HepG2 (cell line): Measurements from ENCODE around the gene RNF135. TPM values are rescaled to one million over a fixed set of nuclear protein-coding genes. Genes with fewer than 3 reads are reported as not detected.

ENCODE experiments used
- BRD4 ChIP-seq: sonication (generic); formaldehyde crosslinking; IDR thresholded peaks from 2 replicates; pipeline ENCODE4 v1.4.0; 2020; ENCODE audit warnings: missing genetic modification reagents
- CBX5 ChIP-seq: sonication (generic); formaldehyde crosslinking; IDR thresholded peaks from 2 replicates; pipeline ENCODE4 v1.4.0; 2020; ENCODE audit warnings: missing genetic modification reagents, borderline replicate concordance
- ERF ChIP-seq: IDR thresholded peaks from 2 replicates; pipeline ENCODE4 v1.6.1; 2018; ENCODE audit warnings: missing biosample characterization, missing genetic modification reagents
- ESRRA ChIP-seq: sonication (generic); formaldehyde crosslinking; IDR thresholded peaks from 2 replicates; pipeline ENCODE4 v1.5.1; 2020; ENCODE audit warnings: mild to moderate bottlenecking, low read depth, missing genetic modification reagents
- MED1 ChIP-seq: sonication (generic); formaldehyde crosslinking; IDR thresholded peaks from 2 replicates; pipeline ENCODE4 v1.4.0; 2020; ENCODE audit warnings: missing genetic modification reagents
- MYNN ChIP-seq: sonication (generic); formaldehyde crosslinking; IDR thresholded peaks from 2 replicates; pipeline ENCODE4 v1.4.0; 2020; ENCODE audit warnings: mild to moderate bottlenecking, low read depth, missing genetic modification reagents
- RAD21 ChIP-seq: fragments of 450-650 bp; formaldehyde crosslinking; IDR thresholded peaks from 2 replicates; pipeline ENCODE4 v1.5.0; 2020; ENCODE audit warnings: mild to moderate bottlenecking
- RARG ChIP-seq: sonication (generic); formaldehyde crosslinking; IDR thresholded peaks from 2 replicates; pipeline ENCODE4 v1.4.0; 2020; ENCODE audit warnings: low read depth, mild to moderate bottlenecking, missing genetic modification reagents
- RBFOX2 ChIP-seq: fragments of 200-400 bp; formaldehyde crosslinking; IDR thresholded peaks from 2 replicates; pipeline ENCODE4 v1.6.1; 2017; ENCODE audit warnings: low read depth, mild to moderate bottlenecking, low read length
- RFX1 ChIP-seq: fragments of 450-650 bp; IDR thresholded peaks from 2 replicates; pipeline ENCODE4 v1.6.1; 2017
- RXRA ChIP-seq: sonication (generic); formaldehyde crosslinking; IDR thresholded peaks from 2 replicates; pipeline ENCODE4 v1.5.1; 2020; ENCODE audit warnings: missing genetic modification reagents
- TMF1 ChIP-seq: sonication (generic); formaldehyde crosslinking; IDR thresholded peaks from 2 replicates; pipeline ENCODE4 v1.8.1; 2022; ENCODE audit warnings: low read depth, missing genetic modification reagents
- ZFP90 ChIP-seq: sonication (generic); formaldehyde crosslinking; IDR thresholded peaks from 2 replicates; pipeline ENCODE4 v1.8.0; 2022; ENCODE audit warnings: missing genetic modification reagents, mild to moderate bottlenecking, inconsistent platforms, borderline replicate concordance
- ZKSCAN8 ChIP-seq: IDR thresholded peaks from 2 replicates; pipeline ENCODE4 v1.6.1; 2016; ENCODE audit warnings: borderline replicate concordance, missing genetic modification reagents, missing compliant biosample characterization
- ZNF230 ChIP-seq: sonication (generic); formaldehyde crosslinking; IDR thresholded peaks from 2 replicates; pipeline ENCODE4 v1.4.0; 2020; ENCODE audit warnings: mild to moderate bottlenecking, missing genetic modification reagents
- ZNF333 ChIP-seq: sonication (generic); formaldehyde crosslinking; IDR thresholded peaks from 2 replicates; pipeline ENCODE4 v1.4.0; 2020; ENCODE audit warnings: mild to moderate bottlenecking, missing genetic modification reagents, borderline replicate concordance
- ZNF335 ChIP-seq: sonication (generic); formaldehyde crosslinking; IDR thresholded peaks from 2 replicates; pipeline ENCODE4 v1.4.0; 2020; ENCODE audit warnings: missing genetic modification reagents
- ZNF570 ChIP-seq: sonication (generic); formaldehyde crosslinking; IDR thresholded peaks from 2 replicates; pipeline ENCODE4 v1.4.0; 2020; ENCODE audit warnings: mild to moderate bottlenecking, missing genetic modification reagents, borderline replicate concordance
- ZSCAN12 ChIP-seq: sonication (generic); formaldehyde crosslinking; IDR thresholded peaks from 2 replicates; pipeline ENCODE4 v1.9.0; 2021; ENCODE audit warnings: mild to moderate bottlenecking, missing genetic modification reagents
- ZZZ3 ChIP-seq: sonication (generic); formaldehyde crosslinking; IDR thresholded peaks from 2 replicates; pipeline ENCODE4 v1.4.0; 2020; ENCODE audit warnings: missing genetic modification reagents, mild to moderate bottlenecking, borderline replicate concordance
- polyA plus RNA-seq, 8 experiments: library from polyadenylated mRNA; depleted of rRNA in 3 of 8; stranded (reverse) in 7 of 8; unstranded in 1 of 8; fragments of >200 nt; fragmentation: Illumina TruSeq in 4 of 8; extraction: Trizol in 4 of 8; gene quantifications; 2 replicates each; pipeline versions ENCODE4 v1.2.1 to v1.2.3, GENCODE V29; 2011 to 2016; ENCODE audit warnings: low read depth in 4 of 8, missing spikeins in 1 of 8, mixed read lengths in 1 of 8; ENCODE audit not compliant: insufficient read depth in 1 of 8
- total RNA-seq, 5 experiments: library from RNA; depleted of rRNA; stranded (reverse); fragments of >200 nt; fragmentation: Illumina TruSeq; extraction: Trizol; gene quantifications; 2 replicates each; pipeline ENCODE4 v1.2.3, GENCODE V29; 2016; ENCODE audit warnings: low read depth in 1 of 5
- TF ChIP-seq, protein P1 (sequence below): sonication (generic); formaldehyde crosslinking; IDR thresholded peaks from 2 replicates; pipeline ENCODE4 v1.4.0; 2020; ENCODE audit warnings: missing genetic modification reagents, borderline replicate concordance
- TF ChIP-seq, protein P2 (sequence below): sonication (generic); formaldehyde crosslinking; IDR thresholded peaks from 2 replicates; pipeline ENCODE4 v1.5.0; 2020; ENCODE audit warnings: mild to moderate bottlenecking, low read depth, missing genetic modification reagents, borderline replicate concordance
- TF ChIP-seq, protein P3 (sequence below): IDR thresholded peaks from 2 replicates; pipeline ENCODE4 v1.6.1; 2016; ENCODE audit warnings: low read depth, control low read depth
- TF ChIP-seq, protein P4 (sequence below): sonication (generic); formaldehyde crosslinking; IDR thresholded peaks from 2 replicates; pipeline ENCODE4 v1.4.0; 2020; ENCODE audit warnings: missing genetic modification reagents, borderline replicate concordance

The RNF135 gene
- total and polyA plus RNA-seq, 2 of the 13 experiments (the other 11 are each of a cell fraction or from before 2014, with no cell fraction given), result not detected

DNA sequence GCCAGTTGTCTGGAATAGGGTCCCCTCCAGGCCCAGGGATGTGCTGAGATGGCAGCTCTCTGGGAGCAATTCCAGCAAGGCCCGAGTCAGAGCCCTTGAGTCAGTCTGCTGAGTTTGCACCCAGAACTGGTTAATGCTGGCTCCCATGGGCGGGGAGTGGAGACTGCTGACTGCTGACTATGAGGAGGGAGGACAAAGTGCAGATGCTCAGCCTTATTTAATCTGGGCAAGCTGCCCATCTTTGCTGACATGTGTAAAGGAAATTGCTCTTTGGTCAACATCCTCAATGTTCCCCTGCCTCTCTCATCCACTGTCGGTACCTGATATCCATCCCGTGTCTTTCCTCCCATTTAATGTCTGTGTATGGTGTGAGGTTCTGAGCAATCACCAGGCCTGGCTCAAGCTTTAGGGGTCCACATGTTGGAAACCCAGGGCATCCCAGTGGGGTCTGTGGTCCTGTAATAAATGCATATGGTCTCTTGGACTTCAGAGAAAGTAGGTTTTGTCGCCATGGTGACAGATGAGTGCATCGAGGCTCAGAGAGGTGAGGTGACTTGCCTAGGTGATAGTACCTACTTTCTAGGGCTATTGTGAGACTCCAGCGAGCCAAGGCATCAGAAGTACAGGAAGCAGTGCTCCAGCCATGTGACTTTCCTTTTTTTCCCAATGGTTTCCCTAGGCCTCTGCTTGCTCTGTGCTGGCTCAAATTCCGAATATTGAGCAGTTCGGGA is 20.0 kb upstream of the RNF135 start (continued):
- TF ChIP-seq, protein P1, sequence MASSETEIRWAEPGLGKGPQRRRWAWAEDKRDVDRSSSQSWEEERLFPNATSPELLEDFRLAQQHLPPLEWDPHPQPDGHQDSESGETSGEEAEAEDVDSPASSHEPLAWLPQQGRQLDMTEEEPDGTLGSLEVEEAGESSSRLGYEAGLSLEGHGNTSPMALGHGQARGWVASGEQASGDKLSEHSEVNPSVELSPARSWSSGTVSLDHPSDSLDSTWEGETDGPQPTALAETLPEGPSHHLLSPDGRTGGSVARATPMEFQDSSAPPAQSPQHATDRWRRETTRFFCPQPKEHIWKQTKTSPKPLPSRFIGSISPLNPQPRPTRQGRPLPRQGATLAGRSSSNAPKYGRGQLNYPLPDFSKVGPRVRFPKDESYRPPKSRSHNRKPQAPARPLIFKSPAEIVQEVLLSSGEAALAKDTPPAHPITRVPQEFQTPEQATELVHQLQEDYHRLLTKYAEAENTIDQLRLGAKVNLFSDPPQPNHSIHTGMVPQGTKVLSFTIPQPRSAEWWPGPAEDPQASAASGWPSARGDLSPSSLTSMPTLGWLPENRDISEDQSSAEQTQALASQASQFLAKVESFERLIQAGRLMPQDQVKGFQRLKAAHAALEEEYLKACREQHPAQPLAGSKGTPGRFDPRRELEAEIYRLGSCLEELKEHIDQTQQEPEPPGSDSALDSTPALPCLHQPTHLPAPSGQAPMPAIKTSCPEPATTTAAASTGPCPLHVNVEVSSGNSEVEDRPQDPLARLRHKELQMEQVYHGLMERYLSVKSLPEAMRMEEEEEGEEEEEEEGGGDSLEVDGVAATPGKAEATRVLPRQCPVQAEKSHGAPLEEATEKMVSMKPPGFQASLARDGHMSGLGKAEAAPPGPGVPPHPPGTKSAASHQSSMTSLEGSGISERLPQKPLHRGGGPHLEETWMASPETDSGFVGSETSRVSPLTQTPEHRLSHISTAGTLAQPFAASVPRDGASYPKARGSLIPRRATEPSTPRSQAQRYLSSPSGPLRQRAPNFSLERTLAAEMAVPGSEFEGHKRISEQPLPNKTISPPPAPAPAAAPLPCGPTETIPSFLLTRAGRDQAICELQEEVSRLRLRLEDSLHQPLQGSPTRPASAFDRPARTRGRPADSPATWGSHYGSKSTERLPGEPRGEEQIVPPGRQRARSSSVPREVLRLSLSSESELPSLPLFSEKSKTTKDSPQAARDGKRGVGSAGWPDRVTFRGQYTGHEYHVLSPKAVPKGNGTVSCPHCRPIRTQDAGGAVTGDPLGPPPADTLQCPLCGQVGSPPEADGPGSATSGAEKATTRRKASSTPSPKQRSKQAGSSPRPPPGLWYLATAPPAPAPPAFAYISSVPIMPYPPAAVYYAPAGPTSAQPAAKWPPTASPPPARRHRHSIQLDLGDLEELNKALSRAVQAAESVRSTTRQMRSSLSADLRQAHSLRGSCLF, result no peak
- TF ChIP-seq ZSCAN12 (no peak), MED1 (CRISPR knock-in tag) (no peak), ZNF570 (CRISPR knock-in tag) (no peak), BRD4 (no peak), CBX5 (no peak), ESRRA (CRISPR knock-in tag) (no peak), ZFP90 (CRISPR knock-in tag) (no peak), ZZZ3 (CRISPR knock-in tag) (no peak), ZNF335 (CRISPR knock-in tag) (no peak), ERF (CRISPR knock-in tag) (peak; percentile 48; the same call in 1 of the 2 replicates), RXRA (CRISPR knock-in tag) (no peak), RARG (no peak), MYNN (CRISPR knock-in tag) (no peak), ZNF230 (CRISPR knock-in tag) (no peak), RFX1 (peak; percentile 51; the same call in 1 of the 2 replicates), RBFOX2 (no peak), ZKSCAN8 (CRISPR knock-in tag) (0 out of 2 replicates have a peak, but pooled peaks have one; percentile 33), TMF1 (no peak), RAD21 (CRISPR knock-in tag) (no peak), ZNF333 (CRISPR knock-in tag) (no peak)
- TF ChIP-seq, protein P2, sequence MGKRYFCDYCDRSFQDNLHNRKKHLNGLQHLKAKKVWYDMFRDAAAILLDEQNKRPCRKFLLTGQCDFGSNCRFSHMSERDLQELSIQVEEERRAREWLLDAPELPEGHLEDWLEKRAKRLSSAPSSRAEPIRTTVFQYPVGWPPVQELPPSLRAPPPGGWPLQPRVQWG (CRISPR knock-in tag), result no peak
- TF ChIP-seq, protein P3, sequence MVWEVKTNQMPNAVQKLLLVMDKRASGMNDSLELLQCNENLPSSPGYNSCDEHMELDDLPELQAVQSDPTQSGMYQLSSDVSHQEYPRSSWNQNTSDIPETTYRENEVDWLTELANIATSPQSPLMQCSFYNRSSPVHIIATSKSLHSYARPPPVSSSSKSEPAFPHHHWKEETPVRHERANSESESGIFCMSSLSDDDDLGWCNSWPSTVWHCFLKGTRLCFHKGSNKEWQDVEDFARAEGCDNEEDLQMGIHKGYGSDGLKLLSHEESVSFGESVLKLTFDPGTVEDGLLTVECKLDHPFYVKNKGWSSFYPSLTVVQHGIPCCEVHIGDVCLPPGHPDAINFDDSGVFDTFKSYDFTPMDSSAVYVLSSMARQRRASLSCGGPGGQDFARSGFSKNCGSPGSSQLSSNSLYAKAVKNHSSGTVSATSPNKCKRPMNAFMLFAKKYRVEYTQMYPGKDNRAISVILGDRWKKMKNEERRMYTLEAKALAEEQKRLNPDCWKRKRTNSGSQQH, result no peak
- TF ChIP-seq, protein P4, sequence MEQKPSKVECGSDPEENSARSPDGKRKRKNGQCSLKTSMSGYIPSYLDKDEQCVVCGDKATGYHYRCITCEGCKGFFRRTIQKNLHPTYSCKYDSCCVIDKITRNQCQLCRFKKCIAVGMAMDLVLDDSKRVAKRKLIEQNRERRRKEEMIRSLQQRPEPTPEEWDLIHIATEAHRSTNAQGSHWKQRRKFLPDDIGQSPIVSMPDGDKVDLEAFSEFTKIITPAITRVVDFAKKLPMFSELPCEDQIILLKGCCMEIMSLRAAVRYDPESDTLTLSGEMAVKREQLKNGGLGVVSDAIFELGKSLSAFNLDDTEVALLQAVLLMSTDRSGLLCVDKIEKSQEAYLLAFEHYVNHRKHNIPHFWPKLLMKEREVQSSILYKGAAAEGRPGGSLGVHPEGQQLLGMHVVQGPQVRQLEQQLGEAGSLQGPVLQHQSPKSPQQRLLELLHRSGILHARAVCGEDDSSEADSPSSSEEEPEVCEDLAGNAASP (CRISPR knock-in tag), result no peak
